Measurements from ENCODE around the gene NELFCD.

DNA sequence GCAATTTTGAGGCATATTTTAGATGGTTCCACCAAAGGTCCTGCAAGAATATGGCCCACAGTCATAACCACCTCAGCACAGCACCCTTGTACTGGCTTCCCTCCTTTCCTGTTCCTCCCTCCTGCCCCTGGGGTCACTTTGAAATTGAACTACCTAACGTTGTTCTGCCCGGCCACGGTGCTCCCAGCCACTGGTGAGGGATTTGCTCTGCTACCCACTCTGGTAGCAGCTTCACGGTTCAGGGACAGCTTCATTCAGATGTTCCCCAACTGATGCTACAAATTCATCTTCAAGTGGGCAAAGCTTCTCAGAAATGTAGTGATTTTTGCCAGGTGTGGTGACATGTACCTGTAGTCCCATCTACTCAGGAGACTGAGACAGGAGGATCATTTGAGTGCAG is 7.9 kb upstream of the NELFCD start:
- TF ChIP-seq, protein P1, sequence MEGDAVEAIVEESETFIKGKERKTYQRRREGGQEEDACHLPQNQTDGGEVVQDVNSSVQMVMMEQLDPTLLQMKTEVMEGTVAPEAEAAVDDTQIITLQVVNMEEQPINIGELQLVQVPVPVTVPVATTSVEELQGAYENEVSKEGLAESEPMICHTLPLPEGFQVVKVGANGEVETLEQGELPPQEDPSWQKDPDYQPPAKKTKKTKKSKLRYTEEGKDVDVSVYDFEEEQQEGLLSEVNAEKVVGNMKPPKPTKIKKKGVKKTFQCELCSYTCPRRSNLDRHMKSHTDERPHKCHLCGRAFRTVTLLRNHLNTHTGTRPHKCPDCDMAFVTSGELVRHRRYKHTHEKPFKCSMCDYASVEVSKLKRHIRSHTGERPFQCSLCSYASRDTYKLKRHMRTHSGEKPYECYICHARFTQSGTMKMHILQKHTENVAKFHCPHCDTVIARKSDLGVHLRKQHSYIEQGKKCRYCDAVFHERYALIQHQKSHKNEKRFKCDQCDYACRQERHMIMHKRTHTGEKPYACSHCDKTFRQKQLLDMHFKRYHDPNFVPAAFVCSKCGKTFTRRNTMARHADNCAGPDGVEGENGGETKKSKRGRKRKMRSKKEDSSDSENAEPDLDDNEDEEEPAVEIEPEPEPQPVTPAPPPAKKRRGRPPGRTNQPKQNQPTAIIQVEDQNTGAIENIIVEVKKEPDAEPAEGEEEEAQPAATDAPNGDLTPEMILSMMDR (IDR thresholded peaks at IDR 0.05) = no peak
- TF ChIP-seq EZH2phosphoT487 (IDR thresholded peaks at IDR 0.05; ENCODE audit: borderline replicate concordance, low read depth) = no peak
- TF ChIP-seq, protein P2, sequence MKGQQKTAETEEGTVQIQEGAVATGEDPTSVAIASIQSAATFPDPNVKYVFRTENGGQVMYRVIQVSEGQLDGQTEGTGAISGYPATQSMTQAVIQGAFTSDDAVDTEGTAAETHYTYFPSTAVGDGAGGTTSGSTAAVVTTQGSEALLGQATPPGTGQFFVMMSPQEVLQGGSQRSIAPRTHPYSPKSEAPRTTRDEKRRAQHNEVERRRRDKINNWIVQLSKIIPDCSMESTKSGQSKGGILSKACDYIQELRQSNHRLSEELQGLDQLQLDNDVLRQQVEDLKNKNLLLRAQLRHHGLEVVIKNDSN (IDR thresholded peaks at IDR 0.05; ENCODE audit: borderline replicate concordance, low read depth) = no peak
- TF ChIP-seq, protein P3, sequence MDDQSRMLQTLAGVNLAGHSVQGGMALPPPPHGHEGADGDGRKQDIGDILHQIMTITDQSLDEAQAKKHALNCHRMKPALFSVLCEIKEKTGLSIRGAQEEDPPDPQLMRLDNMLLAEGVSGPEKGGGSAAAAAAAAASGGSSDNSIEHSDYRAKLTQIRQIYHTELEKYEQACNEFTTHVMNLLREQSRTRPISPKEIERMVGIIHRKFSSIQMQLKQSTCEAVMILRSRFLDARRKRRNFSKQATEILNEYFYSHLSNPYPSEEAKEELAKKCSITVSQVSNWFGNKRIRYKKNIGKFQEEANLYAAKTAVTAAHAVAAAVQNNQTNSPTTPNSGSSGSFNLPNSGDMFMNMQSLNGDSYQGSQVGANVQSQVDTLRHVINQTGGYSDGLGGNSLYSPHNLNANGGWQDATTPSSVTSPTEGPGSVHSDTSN (IDR thresholded peaks at IDR 0.05) = no peak
- TF ChIP-seq, protein P4, sequence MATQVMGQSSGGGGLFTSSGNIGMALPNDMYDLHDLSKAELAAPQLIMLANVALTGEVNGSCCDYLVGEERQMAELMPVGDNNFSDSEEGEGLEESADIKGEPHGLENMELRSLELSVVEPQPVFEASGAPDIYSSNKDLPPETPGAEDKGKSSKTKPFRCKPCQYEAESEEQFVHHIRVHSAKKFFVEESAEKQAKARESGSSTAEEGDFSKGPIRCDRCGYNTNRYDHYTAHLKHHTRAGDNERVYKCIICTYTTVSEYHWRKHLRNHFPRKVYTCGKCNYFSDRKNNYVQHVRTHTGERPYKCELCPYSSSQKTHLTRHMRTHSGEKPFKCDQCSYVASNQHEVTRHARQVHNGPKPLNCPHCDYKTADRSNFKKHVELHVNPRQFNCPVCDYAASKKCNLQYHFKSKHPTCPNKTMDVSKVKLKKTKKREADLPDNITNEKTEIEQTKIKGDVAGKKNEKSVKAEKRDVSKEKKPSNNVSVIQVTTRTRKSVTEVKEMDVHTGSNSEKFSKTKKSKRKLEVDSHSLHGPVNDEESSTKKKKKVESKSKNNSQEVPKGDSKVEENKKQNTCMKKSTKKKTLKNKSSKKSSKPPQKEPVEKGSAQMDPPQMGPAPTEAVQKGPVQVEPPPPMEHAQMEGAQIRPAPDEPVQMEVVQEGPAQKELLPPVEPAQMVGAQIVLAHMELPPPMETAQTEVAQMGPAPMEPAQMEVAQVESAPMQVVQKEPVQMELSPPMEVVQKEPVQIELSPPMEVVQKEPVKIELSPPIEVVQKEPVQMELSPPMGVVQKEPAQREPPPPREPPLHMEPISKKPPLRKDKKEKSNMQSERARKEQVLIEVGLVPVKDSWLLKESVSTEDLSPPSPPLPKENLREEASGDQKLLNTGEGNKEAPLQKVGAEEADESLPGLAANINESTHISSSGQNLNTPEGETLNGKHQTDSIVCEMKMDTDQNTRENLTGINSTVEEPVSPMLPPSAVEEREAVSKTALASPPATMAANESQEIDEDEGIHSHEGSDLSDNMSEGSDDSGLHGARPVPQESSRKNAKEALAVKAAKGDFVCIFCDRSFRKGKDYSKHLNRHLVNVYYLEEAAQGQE (IDR thresholded peaks at IDR 0.05; ENCODE audit: low read depth, low read length) = no peak

Data from SK-N-SH (cell line).